Esophagus squamous epithelium (tissue), 5 donors: ENCODE measurements around the gene CCDC30. TPM values are rescaled to one million over a fixed set of nuclear protein-coding genes. Genes with fewer than 3 reads are reported as not detected.

Source experiments
- DNase-seq: peaks from one replicate; lab custom pipeline; 2025; lab: John Stamatoyannopoulos, UW
- H3K27ac ChIP-seq, 4 donors: fragments of 200-600 bp; sonication (generic); one replicate each; pipeline ENCODE4 v1.5.1; 2016 to 2019; ENCODE audit warnings: mild to moderate bottlenecking in 1 of 4
- H3K27me3 ChIP-seq, 4 donors: fragments of 200-600 bp; sonication (generic); 1 replicate in 3 of 4; 2 replicates in 1 of 4; pipeline versions ENCODE4 v1.5.1 to v1.6.0; 2017 to 2021; ENCODE audit warnings: antibody characterized with exemption in 1 of 4
- H3K36me3 ChIP-seq, 3 donors: fragments of 200-600 bp; sonication (generic); one replicate each; pipeline ENCODE4 v1.5.1; 2016 to 2019
- H3K4me1 ChIP-seq, 3 donors: fragments of 200-600 bp; sonication (generic); one replicate each; pipeline ENCODE4 v1.5.1; 2017 to 2019
- H3K4me3 ChIP-seq, 4 donors: fragments of 200-600 bp; sonication (generic); 1 replicate in 3 of 4; 2 replicates in 1 of 4; pipeline ENCODE4 v1.5.1; 2016 to 2019; ENCODE audit warnings: mild to moderate bottlenecking in 2 of 4, moderate library complexity in 1 of 4
- H3K9me3 ChIP-seq, 3 donors: fragments of 200-600 bp; sonication (generic); one replicate each; pipeline ENCODE4 v1.5.1; 2016 to 2019
- POLR2A ChIP-seq, 4 donors: fragments of 450-650 bp; IDR thresholded peaks; one replicate each; pipeline ENCODE4 v1.6.1; 2017; ENCODE audit warnings: antibody characterized with exemption in 4 of 4, mild to moderate bottlenecking in 4 of 4, moderate library complexity in 3 of 4
- WGBS, 2 donors: methylation state at CpG; one replicate each; pipeline ENCODE4 v1.1.5; 2018; 5-methylcytosine and 5-hydroxymethylcytosine counted together
- intact Hi-C: fragments of 100-400 bp; cut with DNase I; formaldehyde crosslinking; loops from one replicate; pipeline ENCODE4 v1.15.0; 2022
- total RNA-seq, 4 donors: library from RNA; depleted of rRNA; stranded (reverse); fragments of >200 nt; gene quantifications; one replicate each; pipeline ENCODE4 v1.1.0, GENCODE V29; 2016
- TF ChIP-seq, protein P1 (sequence below), 6 experiments: fragments of 450-650 bp in 4 of 6; fragments of 200-600 bp in 2 of 6; sonication (generic) in 2 of 6; IDR thresholded peaks; one replicate each; pipeline ENCODE4 v1.5.1; 2016 to 2019; ENCODE audit warnings: antibody characterized with exemption in 6 of 6, mild to moderate bottlenecking in 4 of 6, moderate library complexity in 4 of 6
- donor health status: DM: yes; HTN: yes; CAD: no.

Gene CCDC30
- total RNA-seq, 4 donors from 2014 or later = 0.12 to 1.3 (median 0.42) TPM

DNA sequence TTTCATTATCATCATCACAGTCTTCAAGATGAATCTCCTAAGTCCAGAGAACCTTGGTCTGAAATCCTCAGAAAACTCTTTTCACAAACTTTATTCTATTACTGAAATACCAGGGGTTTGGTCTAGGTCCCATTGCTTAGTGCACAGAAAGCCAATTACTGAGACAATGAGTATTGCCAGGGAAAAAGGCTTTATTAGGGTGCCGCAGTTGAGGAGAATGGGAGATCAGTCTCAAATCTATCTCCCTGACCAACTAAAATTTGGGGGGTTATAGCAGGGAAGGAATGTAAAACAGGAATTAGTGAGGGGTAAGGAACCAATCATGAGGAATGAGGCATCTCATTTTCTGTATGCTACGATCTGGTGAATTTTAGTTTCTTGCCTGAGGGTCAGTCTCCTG, 124.7 kb downstream of the CCDC30 start:
- Histone ChIP-seq H3K4me3 (no peak overlapping the region), H3K36me3 (peaks cover 0 to 18% (median 0%) of the 10 kb centered on the region in 3 donors), H3K9me3 (peaks cover 0 to 15% (median 0%) of the 10 kb centered on the region in 3 donors), H3K27me3 (no peaks in the 10 kb centered on the region), H3K4me1 (no peaks in the 10 kb centered on the region), H3K27ac (no peak overlapping the region)
- DNase-seq = no peak
- TF ChIP-seq, protein P1, sequence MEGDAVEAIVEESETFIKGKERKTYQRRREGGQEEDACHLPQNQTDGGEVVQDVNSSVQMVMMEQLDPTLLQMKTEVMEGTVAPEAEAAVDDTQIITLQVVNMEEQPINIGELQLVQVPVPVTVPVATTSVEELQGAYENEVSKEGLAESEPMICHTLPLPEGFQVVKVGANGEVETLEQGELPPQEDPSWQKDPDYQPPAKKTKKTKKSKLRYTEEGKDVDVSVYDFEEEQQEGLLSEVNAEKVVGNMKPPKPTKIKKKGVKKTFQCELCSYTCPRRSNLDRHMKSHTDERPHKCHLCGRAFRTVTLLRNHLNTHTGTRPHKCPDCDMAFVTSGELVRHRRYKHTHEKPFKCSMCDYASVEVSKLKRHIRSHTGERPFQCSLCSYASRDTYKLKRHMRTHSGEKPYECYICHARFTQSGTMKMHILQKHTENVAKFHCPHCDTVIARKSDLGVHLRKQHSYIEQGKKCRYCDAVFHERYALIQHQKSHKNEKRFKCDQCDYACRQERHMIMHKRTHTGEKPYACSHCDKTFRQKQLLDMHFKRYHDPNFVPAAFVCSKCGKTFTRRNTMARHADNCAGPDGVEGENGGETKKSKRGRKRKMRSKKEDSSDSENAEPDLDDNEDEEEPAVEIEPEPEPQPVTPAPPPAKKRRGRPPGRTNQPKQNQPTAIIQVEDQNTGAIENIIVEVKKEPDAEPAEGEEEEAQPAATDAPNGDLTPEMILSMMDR (IDR thresholded peaks at IDR 0.05) = no peak
- TF ChIP-seq POLR2A (IDR thresholded peaks at IDR 0.05) = no peak
- intact Hi-C loops = no loop called here
- WGBS, 2 donors = 100% methylated on average over 2 of the region's 2 CpGs

DNA sequence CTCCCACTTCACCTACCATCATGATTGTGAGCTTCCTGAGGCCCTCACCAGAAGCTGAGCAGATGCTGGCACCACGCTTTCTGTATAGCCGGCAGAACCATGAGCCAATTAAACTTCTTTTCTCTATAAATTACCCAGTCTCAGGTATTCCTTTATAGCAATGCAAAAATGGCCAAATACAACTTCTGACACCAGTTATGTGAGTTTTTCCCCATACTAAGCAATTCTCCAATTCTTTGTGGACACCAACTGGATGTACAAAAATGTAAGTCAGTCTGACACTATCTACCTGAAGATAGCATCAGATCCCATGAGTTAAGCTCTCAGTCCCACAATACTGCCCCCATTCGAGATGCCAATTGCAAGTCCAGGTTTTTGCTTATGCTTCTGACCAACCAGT, 129.7 kb downstream of the CCDC30 start:
- H3K4me1 ChIP-seq = no peaks in the 10 kb centered on the region
- no peak overlapping the region for H3K4me3 ChIP-seq
- no peak for DNase-seq
- WGBS, 2 donors = 77 to 89% methylated on average over 3 of the region's 3 CpGs
- TF ChIP-seq POLR2A (IDR thresholded peaks at IDR 0.05) = no peak
- TF ChIP-seq, protein P1 (IDR thresholded peaks at IDR 0.05) = no peak
- intact Hi-C loops = no loop called here
- peaks cover 0 to 18% (median 0%) of the 10 kb centered on the region in 3 donors for H3K36me3 ChIP-seq
- no peak overlapping the region for H3K27ac ChIP-seq
- peaks cover 0 to 6% (median 0%) of the 10 kb centered on the region in 3 donors for H3K9me3 ChIP-seq
- no peaks in the 10 kb centered on the region for H3K27me3 ChIP-seq

DNA sequence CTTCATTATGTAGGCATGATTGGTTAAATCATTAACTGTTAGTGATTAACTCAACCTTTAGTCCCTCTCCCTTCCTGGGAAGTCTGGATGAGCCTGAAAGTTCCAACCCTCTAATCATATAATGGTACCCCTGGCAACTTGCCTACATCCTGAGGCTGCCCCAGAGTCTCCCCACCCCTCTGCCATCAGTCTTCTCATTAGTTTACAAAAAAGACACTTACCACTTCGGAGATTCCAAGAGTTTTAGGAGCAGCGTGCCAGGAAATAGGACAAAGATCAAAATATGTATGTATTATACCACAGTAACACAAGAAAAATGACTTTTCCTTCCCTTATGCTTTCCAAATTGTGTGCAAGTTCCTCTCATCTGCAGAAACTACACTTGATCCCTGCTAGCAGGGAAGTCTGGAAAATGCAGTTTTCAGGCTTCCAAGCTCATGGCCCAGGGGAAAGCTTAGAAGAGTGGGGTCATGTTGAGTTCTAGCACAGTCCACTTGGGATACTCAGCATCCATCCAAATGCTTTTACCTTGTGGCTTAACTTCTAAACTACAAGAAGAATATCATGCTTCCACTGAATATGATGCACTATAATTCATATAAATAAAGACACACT, 130.5 kb downstream of the CCDC30 start:
- no peak overlapping the region for H3K4me3 ChIP-seq
- H3K9me3 ChIP-seq = no peaks in the 10 kb centered on the region
- DNase-seq = no peak
- H3K27me3 ChIP-seq = no peaks in the 10 kb centered on the region
- H3K27ac ChIP-seq = no peak overlapping the region
- intact Hi-C loops = no loop called here
- no peaks in the 10 kb centered on the region for H3K4me1 ChIP-seq
- TF ChIP-seq, protein P1 (IDR thresholded peaks at IDR 0.05) = no peak
- TF ChIP-seq POLR2A (IDR thresholded peaks at IDR 0.05) = no peak
- 59 to 79% methylated on average over 2 of the region's 2 CpGs for WGBS, 2 donors
- peaks cover 0 to 18% (median 0%) of the 10 kb centered on the region in 3 donors for H3K36me3 ChIP-seq

DNA sequence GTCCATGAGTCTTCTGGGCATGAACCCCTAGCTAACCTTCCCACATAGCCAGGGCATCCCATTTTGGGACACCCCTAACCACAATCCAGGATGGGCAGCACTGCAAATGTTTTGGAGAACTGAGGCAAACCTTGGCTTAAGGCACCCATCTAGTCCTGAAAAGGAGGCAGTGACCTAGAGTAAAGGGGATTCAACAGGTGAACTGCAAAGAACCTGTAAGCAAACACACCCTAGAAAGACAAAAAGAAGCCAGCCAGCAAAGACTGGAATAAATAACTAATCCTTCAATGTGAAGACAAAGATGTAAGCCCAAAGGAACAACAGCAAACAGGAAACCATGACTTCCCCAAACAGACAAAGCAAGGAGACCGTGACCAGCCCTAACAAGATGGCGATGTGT, 138.4 kb downstream of the CCDC30 start:
- Histone ChIP-seq H3K27ac (no peak overlapping the region), H3K27me3 (no peaks in the 10 kb centered on the region), H3K9me3 (no peaks in the 10 kb centered on the region), H3K4me1 (no peaks in the 10 kb centered on the region), H3K4me3 (no peak overlapping the region), H3K36me3 (no peaks in the 10 kb centered on the region)
- 92 to 95% methylated on average over 2 of the region's 2 CpGs for WGBS, 2 donors
- no peak for DNase-seq
- intact Hi-C loops = no loop called here
- TF ChIP-seq POLR2A (IDR thresholded peaks at IDR 0.05) = no peak
- TF ChIP-seq, protein P1 (IDR thresholded peaks at IDR 0.05) = no peak

DNA sequence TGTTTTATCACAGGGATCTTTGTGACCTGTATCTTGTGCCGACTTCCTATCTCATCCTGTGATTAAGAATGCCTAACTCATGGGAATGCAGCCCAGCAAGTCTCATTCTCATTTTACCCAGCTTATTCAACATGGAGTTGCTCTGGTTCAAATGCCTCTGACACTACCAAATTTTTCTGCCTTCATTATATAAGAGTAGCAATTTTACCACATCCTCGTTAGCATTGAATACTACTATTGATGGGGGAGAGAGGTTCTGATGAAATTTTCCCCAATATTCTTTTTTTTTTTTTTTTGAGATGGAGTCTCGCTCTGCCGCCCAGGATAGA, 150.7 kb downstream of the CCDC30 start:
- H3K36me3 ChIP-seq = no peaks in the 10 kb centered on the region
- no peak overlapping the region for H3K4me3 ChIP-seq
- H3K27me3 ChIP-seq = no peaks in the 10 kb centered on the region
- DNase-seq = no peak
- TF ChIP-seq, protein P1 (IDR thresholded peaks at IDR 0.05) = no peak
- no peak for TF ChIP-seq POLR2A (IDR thresholded peaks at IDR 0.05)
- 68 to 81% methylated on average over 4 of the region's 4 CpGs for WGBS, 2 donors
- intact Hi-C loops = no loop called here
- peaks cover 0 to 5% (median 0%) of the 10 kb centered on the region in 3 donors for H3K4me1 ChIP-seq
- no peaks in the 10 kb centered on the region for H3K9me3 ChIP-seq
- no peak overlapping the region for H3K27ac ChIP-seq
